HG02852 (cell line): ENCODE data around the gene CD163.
"Not testable (repeated sequence)": the region's sequence is repeated elsewhere in the genome, so short reads cannot be mapped to it uniquely, and the experiment has no call there.

Experiments
- ATAC-seq: cut with Tn5 transposase; IDR thresholded peaks from one replicate; pipeline ENCODE4 v1.9.1; 2021; ENCODE audit warnings: mild to moderate bottlenecking, moderate library complexity; ENCODE audit not compliant: unreplicated experiment

Gene CD163

GRCh38 chr12:7503686-7504415, at the start of gene CD163:
TSS of gene CD163 (minus strand) at chr12:7503777. CDS start at chr12:7503690, 87 bp downstream.
- no peak for ATAC-seq

GRCh38 chr12:7542813-7543212, 39.2 kb upstream of the CD163 start:
- ATAC-seq: no peak

GRCh38 chr12:7542046-7542445, 38.5 kb upstream of the CD163 start:
- no peak for ATAC-seq

- no peak for ATAC-seq
Measured at GRCh38 chr12:7514416-7514815, 10.8 kb upstream of the CD163 start.

- no peak for ATAC-seq
Measured at GRCh38 chr12:7512553-7512952, 9.0 kb upstream of the CD163 start.

- not testable (repeated sequence) for ATAC-seq
Measured at GRCh38 chr12:7509793-7510470, 6.4 kb upstream of the CD163 start.

- ATAC-seq: no peak
Measured at GRCh38 chr12:7502612-7503011, 965 bp downstream of the CD163 start.

- no peak for ATAC-seq
Measured at GRCh38 chr12:7501031-7501588, 2.5 kb downstream of the CD163 start.

GRCh38 chr12:7499636-7500035, 3.9 kb downstream of the CD163 start:
- no peak for ATAC-seq

GRCh38 chr12:7498809-7499208, 4.8 kb downstream of the CD163 start:
- no peak for ATAC-seq

GRCh38 chr12:7497661-7498060, 5.9 kb downstream of the CD163 start:
- ATAC-seq: no peak

- ATAC-seq: no peak
Measured at GRCh38 chr12:7496451-7496850, 7.1 kb downstream of the CD163 start.

GRCh38 chr12:7495136-7495535, 8.4 kb downstream of the CD163 start:
- ATAC-seq: no peak

GRCh38 chr12:7493006-7493405, 10.6 kb downstream of the CD163 start:
- no peak for ATAC-seq

- no peak for ATAC-seq
Measured at GRCh38 chr12:7486512-7486911, 17.1 kb downstream of the CD163 start.

- ATAC-seq: no peak
Measured at GRCh38 chr12:7485095-7485494, 18.5 kb downstream of the CD163 start.

- ATAC-seq: no peak
Measured at GRCh38 chr12:7483343-7483742, 20.2 kb downstream of the CD163 start.

- no peak for ATAC-seq
Measured at GRCh38 chr12:7479771-7480170, 23.8 kb downstream of the CD163 start.

GRCh38 chr12:7472060-7472459, 31.5 kb downstream of the CD163 start:
- ATAC-seq: no peak

GRCh38 chr12:7460375-7461259, 43.0 kb downstream of the CD163 start:
- no peak for ATAC-seq

GRCh38 chr12:7459973-7460372, 43.6 kb downstream of the CD163 start:
- ATAC-seq: no peak
